ENCODE measurements around the gene SCN11A. TPM values are rescaled to one million over a fixed set of nuclear protein-coding genes. Genes with fewer than 3 reads are reported as not detected.

SCN11A gene
- total RNA-seq, 1 experiment from 2014 or later: not detected

- no peaks in the 10 kb centered on the region; the same call in 1 of the 2 replicates for H3K27me3 ChIP-seq (ENCODE audit: control insufficient read depth, insufficient read depth, low read length)
- no peak overlapping the region for H3K4me3 ChIP-seq (ENCODE audit: low read depth in 2 of 2, low read length in 2 of 2)
- no peak for TF ChIP-seq CTCF (IDR thresholded peaks at IDR 0.05)
- no peak for TF ChIP-seq REST (IDR thresholded peaks at IDR 0.05; ENCODE audit: insufficient read depth in 1 of 2, low read depth in 2 of 2, low read length in 1 of 2)
- TF ChIP-seq TCF7L2 (IDR thresholded peaks at IDR 0.05; ENCODE audit: low read depth, low read length): no peak
- no peak for TF ChIP-seq SIN3A (IDR thresholded peaks at IDR 0.05; ENCODE audit: borderline replicate concordance, insufficient read depth, low read depth, low read length)
- no peak for TF ChIP-seq POLR2AphosphoS5 (IDR thresholded peaks at IDR 0.05; ENCODE audit: low read depth, low read length)
- no peaks in the 10 kb centered on the region for H3K4me1 ChIP-seq (ENCODE audit: control insufficient read depth, insufficient read depth, low read length)
- DNase-seq (ENCODE audit: low read depth, low spot score) (no peak), ATAC-seq (no peak)
- no peaks in the 10 kb centered on the region for H3K9me3 ChIP-seq (ENCODE audit: control insufficient read depth, insufficient read depth, low read depth, low read length)
- in situ Hi-C loops (cut with HindIII; ENCODE audit: low pct_unique_long_range_greater_than_20kb, low sequenced_read_pairs): no loop called here
- no TSS peak for BruUV-seq (replicated peaks)
- POLR2A ChIA-PET: no interaction called here
- CTCF ChIA-PET: no interaction called here
- intact Hi-C loops (cut with micrococcal nuclease; ENCODE audit: unreplicated experiment): no loop called here
- H3K27ac ChIP-seq (ENCODE audit: low read length): no peak overlapping the region
- H3K36me3 ChIP-seq (ENCODE audit: control insufficient read depth, insufficient read depth, low read length): no peaks in the 10 kb centered on the region
These were observed 30.7 kb downstream of the SCN11A start for GRCh38 chr3:39021029-39021428.

GRCh38 chr3:39019299-39019698 lies 32.4 kb downstream of the SCN11A start:
- no peak for TF ChIP-seq CTCF (IDR thresholded peaks at IDR 0.05)
- TF ChIP-seq POLR2AphosphoS5 (IDR thresholded peaks at IDR 0.05; ENCODE audit: low read depth, low read length): no peak
- no peak for TF ChIP-seq TCF7L2 (IDR thresholded peaks at IDR 0.05; ENCODE audit: low read depth, low read length)
- TF ChIP-seq REST (IDR thresholded peaks at IDR 0.05; ENCODE audit: insufficient read depth in 1 of 2, low read depth in 2 of 2, low read length in 1 of 2): no peak
- TF ChIP-seq SIN3A (IDR thresholded peaks at IDR 0.05; ENCODE audit: borderline replicate concordance, insufficient read depth, low read depth, low read length): no peak
- H3K9me3 ChIP-seq (ENCODE audit: control insufficient read depth, insufficient read depth, low read depth, low read length): no peaks in the 10 kb centered on the region
- DNase-seq (ENCODE audit: low read depth, low spot score) (no peak), ATAC-seq (no peak)
- H3K36me3 ChIP-seq (ENCODE audit: control insufficient read depth, insufficient read depth, low read length): no peaks in the 10 kb centered on the region
- H3K27ac ChIP-seq (ENCODE audit: low read length): no peak overlapping the region
- in situ Hi-C loops (cut with HindIII; ENCODE audit: low pct_unique_long_range_greater_than_20kb, low sequenced_read_pairs) (no loop called here), intact Hi-C loops (cut with micrococcal nuclease; ENCODE audit: unreplicated experiment) (no loop called here)
- no peaks in the 10 kb centered on the region for H3K4me1 ChIP-seq (ENCODE audit: control insufficient read depth, insufficient read depth, low read length)
- H3K27me3 ChIP-seq (ENCODE audit: control insufficient read depth, insufficient read depth, low read length): no peaks in the 10 kb centered on the region; the same call in 1 of the 2 replicates
- CTCF ChIA-PET: no interaction called here
- no TSS peak for BruUV-seq (replicated peaks)
- POLR2A ChIA-PET: no interaction called here
- H3K4me3 ChIP-seq (ENCODE audit: low read depth in 2 of 2, low read length in 2 of 2): no peak overlapping the region
